NCI-H128 (cell line): ENCODE results near the gene EXTL1.
A peak's percentile ranks its signal among the peaks of the same experiment; 100 is the strongest.

Experiments used
- DNase-seq: peaks from one replicate; lab custom pipeline; 2025; ENCODE audit not compliant: unreplicated experiment; lab: John Stamatoyannopoulos, UW

The EXTL1 gene

GRCh38 chr1:25997828-25998761 lies 23.5 kb upstream of the EXTL1 start, which contains the start of gene PAFAH2:
Gene PAFAH2 (minus strand): TSS chr1:25998063. CDS start chr1:25990816, 7,247 bp downstream.
- DNase-seq: peak; percentile 100

- DNase-seq: no peak
Observed at GRCh38 chr1:25999041-25999800, 22.4 kb upstream of the EXTL1 start.

GRCh38 chr1:26003262-26003661 lies 18.3 kb upstream of the EXTL1 start:
- DNase-seq: no peak

GRCh38 chr1:26003756-26004155 lies 17.8 kb upstream of the EXTL1 start:
- DNase-seq: no peak

- no peak for DNase-seq
Observed at GRCh38 chr1:26005434-26006105, 16.0 kb upstream of the EXTL1 start.

- no peak for DNase-seq
Observed at GRCh38 chr1:26006710-26007109, 14.9 kb upstream of the EXTL1 start.

GRCh38 chr1:26009796-26010447 lies 11.7 kb upstream of the EXTL1 start:
- no peak for DNase-seq

GRCh38 chr1:26010825-26011224 lies 10.8 kb upstream of the EXTL1 start:
- no peak for DNase-seq

- DNase-seq: no peak
Observed at GRCh38 chr1:26012864-26013263, 8.7 kb upstream of the EXTL1 start.

GRCh38 chr1:26014179-26014578 lies 7.4 kb upstream of the EXTL1 start:
- no peak for DNase-seq

GRCh38 chr1:26015358-26015757 lies 6.2 kb upstream of the EXTL1 start:
- no peak for DNase-seq

GRCh38 chr1:26016258-26016952 lies 5.2 kb upstream of the EXTL1 start:
- no peak for DNase-seq

- no peak for DNase-seq
Observed at GRCh38 chr1:26016953-26017545, 4.5 kb upstream of the EXTL1 start.

GRCh38 chr1:26017606-26018005 lies 4.0 kb upstream of the EXTL1 start:
- no peak for DNase-seq

- DNase-seq: no peak
Observed at GRCh38 chr1:26019641-26020315, 1.8 kb upstream of the EXTL1 start.

GRCh38 chr1:26020330-26020768 lies 1.2 kb upstream of the EXTL1 start:
- DNase-seq: no peak

- no peak for DNase-seq
Observed at GRCh38 chr1:26020941-26021646, 481 bp upstream of the EXTL1 start.

GRCh38 chr1:26022404-26022779 lies 817 bp downstream of the EXTL1 start:
- DNase-seq: no peak

GRCh38 chr1:26023009-26023408 lies 1.4 kb downstream of the EXTL1 start:
- DNase-seq: no peak
